PC-9 (cell line): Measurements from ENCODE around the gene PHF21B. TPM values are rescaled to one million over a fixed set of nuclear protein-coding genes. Genes with fewer than 3 reads are reported as not detected.

ENCODE experiments used
- BruUV-seq: library from RNA; stranded (reverse); fragments of 400-500 nt; replicated peaks from 2 replicates; lab custom pipeline; 2021; lab: Mats Ljungman, UMichigan
- CTCF ChIA-PET: fragments of 300-600 bp; sonication (Branson Sonifier 250); formaldehyde crosslinking; loops from one replicate; lab custom pipeline; 2022; ENCODE audit warnings: antibody characterized with exemption; lab: Charles Lee
- POLR2A ChIA-PET: fragments of 300-600 bp; sonication (Branson Sonifier 250); formaldehyde crosslinking; loops from one replicate; lab custom pipeline; 2022; ENCODE audit warnings: antibody characterized with exemption; ENCODE audit not compliant: unreplicated experiment; lab: Charles Lee
- DNase-seq, 2 experiments: peaks; one replicate each; pipeline versions ENCODE4 v3.0.0 to v3.0.0-alpha.2; 2015 to 2022; ENCODE audit warnings: mixed read lengths in 1 of 2
- H2AFZ ChIP-seq: fragments of 200-600 bp; sonication (generic); 2 replicates; pipeline ENCODE4 v1.8.1; 2017; ENCODE audit warnings: antibody characterized with exemption
- H3F3A ChIP-seq: fragments of 200-600 bp; sonication (generic); 2 replicates; pipeline ENCODE4 v1.8.1; 2017; ENCODE audit warnings: antibody characterized with exemption, mild to moderate bottlenecking, low read depth; ENCODE audit not compliant: insufficient read depth
- H3K27ac ChIP-seq: fragments of 200-600 bp; sonication (generic); 2 replicates; pipeline ENCODE4 v1.6.1; 2016; ENCODE audit warnings: mixed run types
- H3K27me3 ChIP-seq: fragments of 200-600 bp; sonication (generic); 2 replicates; pipeline ENCODE4 v1.6.1; 2016; ENCODE audit warnings: low read depth, mixed run types; ENCODE audit not compliant: insufficient read depth
- H3K36me3 ChIP-seq: fragments of 200-600 bp; sonication (generic); 2 replicates; pipeline ENCODE4 v1.6.1; 2016; ENCODE audit warnings: low read depth, mixed run types
- H3K4me1 ChIP-seq: fragments of 200-600 bp; sonication (generic); replicated peaks from 2 replicates; pipeline ENCODE4 v1.6.1; 2016; ENCODE audit warnings: mixed run types; ENCODE audit not compliant: insufficient read depth
- H3K4me2 ChIP-seq: fragments of 200-600 bp; sonication (generic); 2 replicates; pipeline ENCODE4 v1.6.1; 2017; ENCODE audit warnings: mixed run types
- H3K4me3 ChIP-seq: fragments of 200-600 bp; sonication (generic); 2 replicates; pipeline ENCODE4 v1.6.1; 2016; ENCODE audit warnings: mixed run types
- H3K79me2 ChIP-seq: fragments of 200-600 bp; sonication (generic); 2 replicates; pipeline ENCODE4 v1.6.1; 2017; ENCODE audit warnings: low read depth, mixed run types
- H3K9me2 ChIP-seq: fragments of 200-600 bp; sonication (generic); 2 replicates; pipeline ENCODE4 v1.8.1; 2017; ENCODE audit warnings: mild to moderate bottlenecking; ENCODE audit not compliant: insufficient read depth
- H3K9me3 ChIP-seq: fragments of 200-600 bp; sonication (generic); 2 replicates; pipeline ENCODE4 v1.8.1; 2016; ENCODE audit warnings: low read depth; ENCODE audit not compliant: insufficient read depth
- H4K20me1 ChIP-seq: fragments of 200-600 bp; sonication (generic); 2 replicates; pipeline ENCODE4 v1.8.1; 2017; ENCODE audit not compliant: insufficient read depth
- EZH2 ChIP-seq: fragments of 200-600 bp; sonication (generic); IDR thresholded peaks from 2 replicates; pipeline ENCODE4 v1.8.0; 2017; ENCODE audit warnings: antibody characterized with exemption, low read depth
- intact Hi-C: fragments of 100-400 bp; cut with micrococcal nuclease; formaldehyde crosslinking; loops from one replicate; pipeline ENCODE4 v1.10.0; 2022; ENCODE audit not compliant: unreplicated experiment
- total RNA-seq: library from RNA; stranded (reverse); gene quantifications from 2 replicates; pipeline ENCODE4 v1.2.3, GENCODE V29; 2021
- TF ChIP-seq, protein P1 (sequence below): fragments of 200-600 bp; sonication (generic); conservative IDR thresholded peaks from 2 replicates; pipeline ENCODE4 v1.6.1; 2017; ENCODE audit warnings: mixed run types, antibody characterized with exemption, mild to moderate bottlenecking, moderate library complexity

The PHF21B gene
- total RNA-seq, 1 experiment from 2014 or later: not detected

DNA sequence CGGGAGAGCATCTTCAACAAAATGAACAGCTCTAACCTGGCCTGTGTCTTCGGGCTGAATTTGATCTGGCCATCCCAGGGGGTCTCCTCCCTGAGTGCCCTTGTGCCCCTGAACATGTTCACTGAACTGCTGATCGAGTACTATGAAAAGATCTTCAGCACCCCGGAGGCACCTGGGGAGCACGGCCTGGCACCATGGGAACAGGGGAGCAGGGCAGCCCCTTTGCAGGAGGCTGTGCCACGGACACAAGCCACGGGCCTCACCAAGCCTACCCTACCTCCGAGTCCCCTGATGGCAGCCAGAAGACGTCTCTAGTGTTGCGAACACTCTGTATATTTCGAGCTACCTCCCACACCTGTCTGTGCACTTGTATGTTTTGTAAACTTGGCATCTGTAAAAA, 147.5 kb downstream of the PHF21B start:
- no peak overlapping the region for H3K27ac ChIP-seq
- TF ChIP-seq, protein P1, sequence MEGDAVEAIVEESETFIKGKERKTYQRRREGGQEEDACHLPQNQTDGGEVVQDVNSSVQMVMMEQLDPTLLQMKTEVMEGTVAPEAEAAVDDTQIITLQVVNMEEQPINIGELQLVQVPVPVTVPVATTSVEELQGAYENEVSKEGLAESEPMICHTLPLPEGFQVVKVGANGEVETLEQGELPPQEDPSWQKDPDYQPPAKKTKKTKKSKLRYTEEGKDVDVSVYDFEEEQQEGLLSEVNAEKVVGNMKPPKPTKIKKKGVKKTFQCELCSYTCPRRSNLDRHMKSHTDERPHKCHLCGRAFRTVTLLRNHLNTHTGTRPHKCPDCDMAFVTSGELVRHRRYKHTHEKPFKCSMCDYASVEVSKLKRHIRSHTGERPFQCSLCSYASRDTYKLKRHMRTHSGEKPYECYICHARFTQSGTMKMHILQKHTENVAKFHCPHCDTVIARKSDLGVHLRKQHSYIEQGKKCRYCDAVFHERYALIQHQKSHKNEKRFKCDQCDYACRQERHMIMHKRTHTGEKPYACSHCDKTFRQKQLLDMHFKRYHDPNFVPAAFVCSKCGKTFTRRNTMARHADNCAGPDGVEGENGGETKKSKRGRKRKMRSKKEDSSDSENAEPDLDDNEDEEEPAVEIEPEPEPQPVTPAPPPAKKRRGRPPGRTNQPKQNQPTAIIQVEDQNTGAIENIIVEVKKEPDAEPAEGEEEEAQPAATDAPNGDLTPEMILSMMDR: no peak
- BruUV-seq: no TSS peak
- no peaks in the 10 kb centered on the region for H3K4me1 ChIP-seq
- no peaks in the 10 kb centered on the region for H4K20me1 ChIP-seq
- H2AFZ ChIP-seq: no peak overlapping the region
- no peaks in the 10 kb centered on the region for H3K9me2 ChIP-seq
- H3F3A ChIP-seq: no peaks in the 10 kb centered on the region
- DNase-seq: no peak
- H3K27me3 ChIP-seq: no peaks in the 10 kb centered on the region
- ChIA-PET CTCF (no interaction called here), POLR2A (no interaction called here)
- intact Hi-C loops: no loop called here
- no peaks in the 10 kb centered on the region; the same call in 1 of the 2 replicates for H3K36me3 ChIP-seq
- H3K79me2 ChIP-seq: no peaks in the 10 kb centered on the region
- no peaks in the 10 kb centered on the region for H3K9me3 ChIP-seq
- H3K4me3 ChIP-seq: no peak overlapping the region
- no peak overlapping the region for H3K4me2 ChIP-seq

GRCh38 chr22:44861245-44861644, 148.6 kb downstream of the PHF21B start:
- POLR2A ChIA-PET: no interaction called here

DNA sequence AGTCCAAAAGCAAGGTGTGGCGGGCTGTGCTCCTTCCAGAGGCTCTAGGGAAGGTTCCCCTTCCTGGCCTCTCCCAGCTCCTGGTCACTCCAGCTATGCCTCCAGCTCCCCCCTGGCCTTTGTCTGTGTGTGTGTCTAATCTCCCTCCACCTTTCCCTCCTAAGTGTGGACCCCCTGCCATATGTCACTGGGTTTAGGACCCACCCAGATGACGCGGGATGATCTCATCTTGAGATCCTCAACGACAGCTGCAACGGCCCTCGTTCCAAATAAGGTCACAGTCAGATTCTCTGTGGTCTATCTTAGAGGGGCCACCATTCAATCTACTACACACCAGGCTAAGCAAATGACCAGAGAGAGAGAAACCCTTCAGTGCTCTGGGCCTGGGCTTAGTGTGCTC, 149.5 kb downstream of the PHF21B start:
- no peak overlapping the region for H3K4me2 ChIP-seq
- H3K27ac ChIP-seq: no peak overlapping the region
- H3K9me3 ChIP-seq: no peaks in the 10 kb centered on the region
- TF ChIP-seq EZH2: no peak
- TF ChIP-seq, protein P1: no peak
- peaks cover 5% of the 10 kb centered on the region; the same call in 1 of the 2 replicates for H3K36me3 ChIP-seq
- intact Hi-C loops: no loop called here
- ChIA-PET POLR2A (no interaction called here), CTCF (no interaction called here)
- H2AFZ ChIP-seq: no peak overlapping the region
- no peak overlapping the region for H3K4me3 ChIP-seq
- no peaks in the 10 kb centered on the region for H4K20me1 ChIP-seq
- no peak for DNase-seq
- H3K4me1 ChIP-seq: no peaks in the 10 kb centered on the region
- no TSS peak for BruUV-seq
- H3K79me2 ChIP-seq: no peaks in the 10 kb centered on the region
- H3K9me2 ChIP-seq: no peaks in the 10 kb centered on the region
- H3F3A ChIP-seq: no peaks in the 10 kb centered on the region
- H3K27me3 ChIP-seq: no peaks in the 10 kb centered on the region

More at GRCh38 chr22:44861245-44861644, 148.6 kb downstream of the PHF21B start:
- Histone ChIP-seq H3K9me3 (no peaks in the 10 kb centered on the region), H3K27ac (no peak overlapping the region), H3F3A (no peaks in the 10 kb centered on the region), H3K4me2 (no peak overlapping the region), H3K4me1 (no peaks in the 10 kb centered on the region), H3K27me3 (no peaks in the 10 kb centered on the region), H3K9me2 (no peaks in the 10 kb centered on the region), H2AFZ (no peak overlapping the region), H4K20me1 (no peaks in the 10 kb centered on the region), H3K36me3 (no peaks in the 10 kb centered on the region; the same call in 1 of the 2 replicates), H3K4me3 (no peak overlapping the region), H3K79me2 (no peaks in the 10 kb centered on the region)
- no peak for DNase-seq
- TF ChIP-seq, protein P1: no peak
- no peak for TF ChIP-seq EZH2
- intact Hi-C loops: no loop called here
- BruUV-seq: no TSS peak
- CTCF ChIA-PET: no interaction called here
